Urothelium cell line (cell line): ENCODE data around the gene SNX32.
A peak's percentile ranks its signal among the peaks of the same experiment; 100 is the strongest.

ENCODE experiments used
- DNase-seq: peaks from one replicate; pipeline ENCODE4 v3.0.0; 2011; ENCODE audit warnings: low spot score, mixed read lengths
- FAIRE-seq: peaks from 2 replicates; lab custom pipeline; 2011; peaks lifted over from hg19 to GRCh38; lab: Jason Lieb, UNC

Gene SNX32

GRCh38 chr11:65833297-65834030, at the start of gene SNX32:
Gene SNX32 (plus strand): TSS chr11:65833963. CDS start chr11:65834066, 103 bp downstream.
- DNase-seq (no peak), FAIRE-seq (no peak)

GRCh38 chr11:65785319-65786007, 48.3 kb upstream of the SNX32 start:
- no peak for DNase-seq

GRCh38 chr11:65786008-65786785, 47.6 kb upstream of the SNX32 start:
- DNase-seq (no peak), FAIRE-seq (no peak)

More at GRCh38 chr11:65785319-65786007, 48.3 kb upstream of the SNX32 start:
- FAIRE-seq = no peak

GRCh38 chr11:65786786-65787636, 46.8 kb upstream of the SNX32 start, which contains the start of gene OVOL1:
Gene OVOL1 (plus strand): TSS chr11:65787063. CDS start chr11:65787374, 311 bp downstream.
- no peak for DNase-seq

GRCh38 chr11:65787649-65788622, 45.8 kb upstream of the SNX32 start:
- DNase-seq (no peak), FAIRE-seq (no peak)

More at GRCh38 chr11:65786786-65787636, 46.8 kb upstream of the SNX32 start, which contains the start of gene OVOL1:
- FAIRE-seq = no peak

GRCh38 chr11:65788821-65789220, 44.9 kb upstream of the SNX32 start:
- DNase-seq (no peak), FAIRE-seq (no peak)

GRCh38 chr11:65789230-65790103, 44.3 kb upstream of the SNX32 start:
- FAIRE-seq = no peak

GRCh38 chr11:65790104-65790901, 43.5 kb upstream of the SNX32 start:
- DNase-seq (no peak), FAIRE-seq (no peak)

More at GRCh38 chr11:65789230-65790103, 44.3 kb upstream of the SNX32 start:
- DNase-seq = no peak

- no peak for FAIRE-seq
- DNase-seq = no peak
These were observed 42.7 kb upstream of the SNX32 start for GRCh38 chr11:65790902-65791650.

GRCh38 chr11:65791719-65792213, 42.0 kb upstream of the SNX32 start:
- no peak for DNase-seq
- FAIRE-seq = peak; percentile 17

GRCh38 chr11:65792456-65792855, 41.3 kb upstream of the SNX32 start:
- FAIRE-seq = no peak
- DNase-seq = no peak

GRCh38 chr11:65793144-65793581, 40.6 kb upstream of the SNX32 start:
- no peak for DNase-seq
- no peak for FAIRE-seq

- FAIRE-seq (no peak), DNase-seq (no peak)
These were observed 40.0 kb upstream of the SNX32 start for GRCh38 chr11:65793625-65794400.

- DNase-seq = no peak
- FAIRE-seq = no peak
These were observed 38.9 kb upstream of the SNX32 start for GRCh38 chr11:65794570-65795510.
